IMR-90 (cell line): ENCODE data around the gene S100A13.

Source experiments
- BHLHE40 ChIP-seq: fragments of 150-350 bp; IDR thresholded peaks from 2 replicates; pipeline ENCODE4 v1.6.1; 2016; ENCODE audit warnings: mild to moderate bottlenecking, low read depth, low read length
- CEBPB ChIP-seq: IDR thresholded peaks from 2 replicates; pipeline ENCODE4 v1.6.1; 2012; ENCODE audit warnings: low read depth, low read length, improper control_type of control experiment
- NFE2L2 ChIP-seq: fragments of 150-350 bp; IDR thresholded peaks from 2 replicates; pipeline ENCODE4 v1.6.1; 2016; ENCODE audit warnings: low read depth, mild to moderate bottlenecking, low read length
- RAD21 ChIP-seq: IDR thresholded peaks from 2 replicates; pipeline ENCODE4 v1.6.1; 2012; ENCODE audit warnings: low read length, improper control_type of control experiment
- TF ChIP-seq, protein P1 (sequence below): conservative IDR thresholded peaks from 2 replicates; pipeline ENCODE4 v1.5.1; 2012; ENCODE audit warnings: mild to moderate bottlenecking, low read depth, low read length, improper control_type of control experiment

DNA sequence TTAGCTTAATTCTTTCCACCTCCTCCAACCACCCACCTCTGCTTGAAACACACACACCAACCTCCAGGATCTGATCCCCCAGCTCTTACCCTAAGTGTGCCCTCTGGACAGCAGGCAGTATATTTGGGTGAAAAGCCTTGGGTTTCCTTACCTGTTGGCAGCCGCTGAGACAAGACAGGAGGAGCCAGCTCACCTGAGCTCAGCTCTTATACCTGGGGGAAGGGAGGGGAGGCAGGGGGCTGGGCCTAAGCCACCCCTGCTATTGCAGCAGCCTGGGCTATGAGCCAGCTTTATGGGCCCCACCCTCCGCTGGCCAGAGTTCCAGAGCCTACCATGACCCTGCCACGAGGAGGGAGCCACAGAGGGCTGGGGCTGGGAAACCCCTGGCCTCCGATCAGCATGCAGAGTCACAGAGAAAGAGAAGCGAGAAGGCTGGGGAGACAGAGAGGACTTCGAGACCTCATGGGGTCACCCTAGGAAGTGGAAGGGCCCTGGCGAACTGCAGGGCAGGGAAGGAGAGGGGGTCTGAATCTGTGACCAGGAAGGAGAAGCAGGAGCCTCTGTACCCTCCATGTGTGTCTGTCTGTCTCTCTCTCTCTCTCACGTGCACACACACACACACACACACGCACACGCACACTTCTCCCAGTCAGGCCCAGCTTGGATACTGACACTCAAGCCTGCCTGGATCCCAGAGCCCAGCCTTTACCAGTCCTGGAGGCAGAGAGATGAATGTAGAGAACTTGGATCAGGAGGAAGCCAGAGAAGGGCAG lies 11.0 kb downstream of the S100A13 start, which contains the start of gene S100A14:
- TF ChIP-seq, protein P1, sequence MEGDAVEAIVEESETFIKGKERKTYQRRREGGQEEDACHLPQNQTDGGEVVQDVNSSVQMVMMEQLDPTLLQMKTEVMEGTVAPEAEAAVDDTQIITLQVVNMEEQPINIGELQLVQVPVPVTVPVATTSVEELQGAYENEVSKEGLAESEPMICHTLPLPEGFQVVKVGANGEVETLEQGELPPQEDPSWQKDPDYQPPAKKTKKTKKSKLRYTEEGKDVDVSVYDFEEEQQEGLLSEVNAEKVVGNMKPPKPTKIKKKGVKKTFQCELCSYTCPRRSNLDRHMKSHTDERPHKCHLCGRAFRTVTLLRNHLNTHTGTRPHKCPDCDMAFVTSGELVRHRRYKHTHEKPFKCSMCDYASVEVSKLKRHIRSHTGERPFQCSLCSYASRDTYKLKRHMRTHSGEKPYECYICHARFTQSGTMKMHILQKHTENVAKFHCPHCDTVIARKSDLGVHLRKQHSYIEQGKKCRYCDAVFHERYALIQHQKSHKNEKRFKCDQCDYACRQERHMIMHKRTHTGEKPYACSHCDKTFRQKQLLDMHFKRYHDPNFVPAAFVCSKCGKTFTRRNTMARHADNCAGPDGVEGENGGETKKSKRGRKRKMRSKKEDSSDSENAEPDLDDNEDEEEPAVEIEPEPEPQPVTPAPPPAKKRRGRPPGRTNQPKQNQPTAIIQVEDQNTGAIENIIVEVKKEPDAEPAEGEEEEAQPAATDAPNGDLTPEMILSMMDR, result no peak
- TF ChIP-seq NFE2L2 (no peak), CEBPB (no peak), RAD21 (no peak), BHLHE40 (peak; percentile 66)
